ENCODE results near the gene ENTPD8.
"Not testable (repeated sequence)": the region's sequence is repeated elsewhere in the genome, so short reads cannot be mapped to it uniquely, and the experiment has no call there.

ENTPD8 gene

GRCh38 chr9:137388589-137389427 lies 52.3 kb downstream of the ENTPD8 start:
- no peak for DNase-seq (ENCODE audit: low read depth)
- Histone ChIP-seq H3K9me3 (ENCODE audit: control insufficient read depth, low read length) (no peaks in the 10 kb centered on the region), H3K27me3 (replicated peaks; ENCODE audit: control insufficient read depth, insufficient read depth, low read length) (no peaks in the 10 kb centered on the region), H3K36me3 (ENCODE audit: control insufficient read depth, insufficient read depth, low read length, severe bottlenecking) (no peaks in the 10 kb centered on the region), H3K4me1 (ENCODE audit: control insufficient read depth, insufficient read depth, low read length) (no peaks in the 10 kb centered on the region), H3K4me3 (ENCODE audit: low read length) (no peak overlapping the region), H3K9ac (ENCODE audit: low read length) (no peak overlapping the region)

- no peak for DNase-seq (ENCODE audit: low read depth)
- H3K9ac ChIP-seq (ENCODE audit: low read length), result no peak overlapping the region
- no peaks in the 10 kb centered on the region for H3K27me3 ChIP-seq (replicated peaks; ENCODE audit: control insufficient read depth, insufficient read depth, low read length)
- no peaks in the 10 kb centered on the region for H3K36me3 ChIP-seq (ENCODE audit: control insufficient read depth, insufficient read depth, low read length, severe bottlenecking)
- H3K4me3 ChIP-seq (ENCODE audit: low read length), result no peak overlapping the region
- no peaks in the 10 kb centered on the region for H3K9me3 ChIP-seq (ENCODE audit: control insufficient read depth, low read length)
- no peaks in the 10 kb centered on the region for H3K4me1 ChIP-seq (ENCODE audit: control insufficient read depth, insufficient read depth, low read length)
These were observed 53.1 kb downstream of the ENTPD8 start for GRCh38 chr9:137387891-137388560.

- H3K4me1 ChIP-seq (ENCODE audit: control insufficient read depth, insufficient read depth, low read length), result no peaks in the 10 kb centered on the region
- no peak overlapping the region for H3K4me3 ChIP-seq (ENCODE audit: low read length)
- H3K27me3 ChIP-seq (replicated peaks; ENCODE audit: control insufficient read depth, insufficient read depth, low read length), result no peaks in the 10 kb centered on the region
- H3K9ac ChIP-seq (ENCODE audit: low read length), result no peak overlapping the region
- no peak for DNase-seq (ENCODE audit: low read depth)
- H3K36me3 ChIP-seq (ENCODE audit: control insufficient read depth, insufficient read depth, low read length, severe bottlenecking), result no peaks in the 10 kb centered on the region
- no peaks in the 10 kb centered on the region for H3K9me3 ChIP-seq (ENCODE audit: control insufficient read depth, low read length)
These were observed 53.9 kb downstream of the ENTPD8 start for GRCh38 chr9:137387114-137387890.

GRCh38 chr9:137386507-137387113 lies 54.5 kb downstream of the ENTPD8 start:
- H3K4me1 ChIP-seq (ENCODE audit: control insufficient read depth, insufficient read depth, low read length); H3K9ac ChIP-seq (ENCODE audit: low read length); H3K9me3 ChIP-seq (ENCODE audit: control insufficient read depth, low read length); H3K4me3 ChIP-seq (ENCODE audit: low read length); H3K36me3 ChIP-seq (ENCODE audit: control insufficient read depth, insufficient read depth, low read length, severe bottlenecking); DNase-seq (ENCODE audit: low read depth); H3K27me3 ChIP-seq (replicated peaks; ENCODE audit: control insufficient read depth, insufficient read depth, low read length): not testable (repeated sequence)

- H3K4me1 ChIP-seq (ENCODE audit: control insufficient read depth, insufficient read depth, low read length), result no peaks in the 10 kb centered on the region
- H3K9me3 ChIP-seq (ENCODE audit: control insufficient read depth, low read length), result no peaks in the 10 kb centered on the region
- H3K27me3 ChIP-seq (replicated peaks; ENCODE audit: control insufficient read depth, insufficient read depth, low read length), result no peaks in the 10 kb centered on the region
- no peak overlapping the region for H3K4me3 ChIP-seq (ENCODE audit: low read length)
- H3K36me3 ChIP-seq (ENCODE audit: control insufficient read depth, insufficient read depth, low read length, severe bottlenecking), result no peaks in the 10 kb centered on the region
- no peak for DNase-seq (ENCODE audit: low read depth)
- no peak overlapping the region for H3K9ac ChIP-seq (ENCODE audit: low read length)
These were observed 56.0 kb downstream of the ENTPD8 start for GRCh38 chr9:137385061-137385655.
